Karpas-422 (cell line): ENCODE measurements around the gene RNF19B. TPM values are rescaled to one million over a fixed set of nuclear protein-coding genes. Genes with fewer than 3 reads are reported as not detected.

ENCODE experiments used
- DNase-seq: peaks from one replicate; pipeline ENCODE4 v3.0.0-alpha.2; 2015
- H2AFZ ChIP-seq: fragments of 200-600 bp; sonication (generic); 2 replicates; pipeline ENCODE4 v1.6.1; 2014; ENCODE audit warnings: antibody characterized with exemption, low read length, mixed read lengths
- H3K27ac ChIP-seq: fragments of 200-600 bp; sonication (generic); 2 replicates; pipeline ENCODE4 v1.5.1; 2014; ENCODE audit warnings: mild to moderate bottlenecking, low read length, moderate library complexity
- H3K27me3 ChIP-seq: fragments of 200-600 bp; sonication (generic); 2 replicates; pipeline ENCODE4 v1.6.1; 2014; ENCODE audit warnings: low read length, mixed read lengths
- H3K36me3 ChIP-seq: fragments of 200-600 bp; sonication (generic); 2 replicates; pipeline ENCODE4 v1.6.1; 2014; ENCODE audit warnings: low read length, mixed read lengths; ENCODE audit not compliant: insufficient read depth
- H3K4me1 ChIP-seq: fragments of 200-600 bp; sonication (generic); 2 replicates; pipeline ENCODE4 v1.6.1; 2014; ENCODE audit warnings: mild to moderate bottlenecking, low read length, mixed read lengths
- H3K4me2 ChIP-seq: fragments of 200-600 bp; sonication (generic); 2 replicates; pipeline ENCODE4 v1.6.1; 2014; ENCODE audit warnings: low read length, low read depth, mild to moderate bottlenecking; ENCODE audit not compliant: poor library complexity, severe bottlenecking
- H3K4me3 ChIP-seq: fragments of 200-600 bp; sonication (generic); 2 replicates; pipeline ENCODE4 v1.5.1; 2014; ENCODE audit warnings: mild to moderate bottlenecking, antibody characterized with exemption, low read length, mixed read lengths
- H3K79me2 ChIP-seq: fragments of 200-600 bp; sonication (generic); 2 replicates; pipeline ENCODE4 v1.6.1; 2014; ENCODE audit warnings: mild to moderate bottlenecking, low read length, mixed read lengths
- H3K9ac ChIP-seq: fragments of 200-600 bp; sonication (generic); 2 replicates; pipeline ENCODE4 v1.6.0; 2014; ENCODE audit warnings: low read length
- H3K9me2 ChIP-seq: fragments of 200-600 bp; sonication (generic), shearing (Covaris generic); replicated peaks from 2 replicates; pipeline ENCODE4 v1.6.0; 2014; ENCODE audit warnings: mild to moderate bottlenecking, low read length, moderate library complexity; ENCODE audit not compliant: insufficient read depth
- H3K9me3 ChIP-seq: fragments of 300-700, 200-600 bp; sonication (generic); 2 replicates; pipeline ENCODE4 v1.6.1; 2014; ENCODE audit warnings: low read length, mixed read lengths
- H4K20me1 ChIP-seq: fragments of 200-600 bp; sonication (generic); 2 replicates; pipeline ENCODE4 v1.6.1; 2014; ENCODE audit warnings: mild to moderate bottlenecking, antibody characterized with exemption, low read length, low read depth; ENCODE audit not compliant: insufficient read depth
- total RNA-seq: library from RNA; depleted of rRNA; stranded (reverse); fragments of >200 nt; shearing (Covaris generic); gene quantifications from 2 replicates; pipeline ENCODE4 v1.2.3, GENCODE V29; 2014; ENCODE audit warnings: low replicate concordance; rRNA removed

RNF19B gene
- total RNA-seq, 1 experiment from 2014 or later = 86.1 TPM

DNA sequence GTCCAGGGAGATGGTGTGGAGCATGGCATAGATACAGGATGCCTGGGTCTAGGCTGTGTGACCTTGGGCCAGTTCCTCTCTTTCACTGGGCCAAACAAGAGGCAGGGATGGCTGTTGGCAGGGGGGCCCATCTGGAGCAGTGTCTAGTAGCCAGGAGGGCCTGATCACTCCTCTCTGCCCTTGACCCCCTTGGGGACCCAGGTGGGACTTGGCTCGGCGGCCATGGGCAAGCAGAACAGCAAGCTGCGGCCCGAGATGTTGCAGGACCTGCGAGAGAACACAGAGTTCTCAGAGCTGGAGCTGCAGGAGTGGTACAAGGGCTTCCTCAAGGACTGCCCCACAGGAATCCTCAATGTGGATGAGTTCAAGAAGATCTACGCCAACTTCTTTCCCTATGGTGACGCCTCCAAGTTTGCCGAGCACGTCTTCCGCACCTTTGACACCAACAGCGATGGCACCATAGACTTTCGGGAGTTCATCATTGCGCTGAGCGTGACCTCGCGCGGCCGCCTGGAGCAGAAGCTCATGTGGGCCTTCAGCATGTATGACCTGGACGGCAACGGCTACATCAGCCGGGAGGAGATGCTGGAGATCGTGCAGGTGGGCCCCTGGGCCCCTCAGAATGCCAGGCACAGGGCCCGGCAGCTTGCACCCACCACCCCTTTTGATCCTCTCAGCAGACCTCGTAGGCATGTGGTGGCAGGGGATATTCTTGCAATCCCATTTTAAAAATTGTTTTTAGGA is 75.8 kb downstream of the RNF19B start:
- Histone ChIP-seq H2AFZ (no peak overlapping the region), H3K27me3 (no peaks in the 10 kb centered on the region), H3K9me3 (no peaks in the 10 kb centered on the region), H3K9ac (no peak overlapping the region), H3K27ac (no peak overlapping the region), H3K4me2 (no peak overlapping the region), H3K4me1 (peaks cover 10% of the 10 kb centered on the region), H3K4me3 (no peak overlapping the region), H3K36me3 (no peaks in the 10 kb centered on the region), H3K9me2 (no peaks in the 10 kb centered on the region), H4K20me1 (0 out of 2 replicates have a peak, but pooled peaks cover 20% of the 10 kb centered on the region), H3K79me2 (no peaks in the 10 kb centered on the region)
- DNase-seq = no peak

DNA sequence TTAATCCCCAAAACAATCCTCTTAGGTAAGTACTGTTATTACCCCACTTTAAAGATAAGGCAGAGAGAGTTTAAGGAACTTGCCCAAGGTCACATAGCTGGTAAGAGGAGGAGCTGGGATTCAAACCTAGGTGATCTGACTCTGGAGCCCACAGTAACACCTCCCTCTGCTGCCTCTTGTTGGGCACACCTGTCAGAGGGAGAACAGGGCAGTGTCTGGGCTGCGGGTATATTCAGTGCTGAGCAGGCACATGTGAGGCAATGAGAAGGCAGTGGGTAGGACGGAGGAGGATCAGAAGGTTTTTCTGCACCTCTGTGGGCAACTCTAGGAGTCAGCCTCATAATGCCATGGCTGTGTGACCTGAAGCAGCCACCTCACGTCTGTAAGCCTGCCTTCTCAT is 76.5 kb downstream of the RNF19B start:
- 0 out of 2 replicates have a peak, but pooled peaks cover 20% of the 10 kb centered on the region for H4K20me1 ChIP-seq
- H3K9me3 ChIP-seq = no peaks in the 10 kb centered on the region
- no peaks in the 10 kb centered on the region for H3K27me3 ChIP-seq
- H3K4me3 ChIP-seq = no peak overlapping the region
- no peaks in the 10 kb centered on the region for H3K79me2 ChIP-seq
- DNase-seq = no peak
- no peak overlapping the region for H3K27ac ChIP-seq
- H3K4me1 ChIP-seq = peaks cover 10% of the 10 kb centered on the region
- H2AFZ ChIP-seq = no peak overlapping the region
- H3K9ac ChIP-seq = no peak overlapping the region
- H3K9me2 ChIP-seq = no peaks in the 10 kb centered on the region
- no peak overlapping the region for H3K4me2 ChIP-seq
- H3K36me3 ChIP-seq = no peaks in the 10 kb centered on the region

GRCh38 chr1:32887623-32888022 is 77.0 kb downstream of the RNF19B start:
- Histone ChIP-seq H3K27ac (no peak overlapping the region), H3K4me1 (peaks cover 10% of the 10 kb centered on the region), H3K27me3 (no peaks in the 10 kb centered on the region), H2AFZ (no peak overlapping the region), H3K9ac (no peak overlapping the region), H3K36me3 (no peaks in the 10 kb centered on the region), H3K79me2 (no peaks in the 10 kb centered on the region), H3K4me3 (no peak overlapping the region), H4K20me1 (0 out of 2 replicates have a peak, but pooled peaks cover 20% of the 10 kb centered on the region), H3K4me2 (no peak overlapping the region), H3K9me3 (no peaks in the 10 kb centered on the region), H3K9me2 (no peaks in the 10 kb centered on the region)
- no peak for DNase-seq

- Histone ChIP-seq H3K27me3 (no peaks in the 10 kb centered on the region), H3K4me2 (peak overlapping the region; percentile 32), H3K4me1 (peaks cover 10% of the 10 kb centered on the region), H4K20me1 (0 out of 2 replicates have a peak, but pooled peaks cover 20% of the 10 kb centered on the region), H3K9me2 (no peaks in the 10 kb centered on the region), H3K79me2 (no peaks in the 10 kb centered on the region), H2AFZ (no peak overlapping the region), H3K4me3 (no peak overlapping the region), H3K27ac (no peak overlapping the region), H3K36me3 (no peaks in the 10 kb centered on the region), H3K9me3 (no peaks in the 10 kb centered on the region), H3K9ac (no peak overlapping the region)
- no peak for DNase-seq
Measured at GRCh38 chr1:32886828-32887414, 77.7 kb downstream of the RNF19B start.

Other genes with a start within 250 kb of the RNF19B start
- 118 and 159 TPM in 2 replicates for gene YARS1, start 147.5 kb downstream of the RNF19B start, total RNA-seq
- 23.7 and 30.8 TPM in 2 replicates for gene S100PBP, start 147.2 kb downstream of the RNF19B start, total RNA-seq
- not detected in 2 replicates for gene FNDC5, start 93.9 kb downstream of the RNF19B start, total RNA-seq
- not detected in 2 replicates for gene HPCA, start 78.3 kb downstream of the RNF19B start, total RNA-seq
- gene TMEM54, start 63.4 kb downstream of the RNF19B start, total RNA-seq = 1.1 and 4.9 TPM in 2 replicates
- 145 and 287 TPM in 2 replicates for gene AK2, start 72.1 kb upstream of the RNF19B start, total RNA-seq
- 0.30 and 1.8 TPM in 2 replicates for gene AZIN2, start 116.3 kb upstream of the RNF19B start, total RNA-seq
- 9.1 and 18.7 TPM in 2 replicates for gene TRIM62, start 217.2 kb upstream of the RNF19B start, total RNA-seq